ENCODE measurements around the gene PRG3. TPM values are rescaled to one million over a fixed set of nuclear protein-coding genes. Genes with fewer than 3 reads are reported as not detected.

PRG3 gene
- total and polyA plus RNA-seq, 9 of the 15 experiments (the other 6 are each of a cell fraction or from before 2014, with no cell fraction given): 0.18 to 0.55 (median 0.38) TPM; not detected in 6

DNA sequence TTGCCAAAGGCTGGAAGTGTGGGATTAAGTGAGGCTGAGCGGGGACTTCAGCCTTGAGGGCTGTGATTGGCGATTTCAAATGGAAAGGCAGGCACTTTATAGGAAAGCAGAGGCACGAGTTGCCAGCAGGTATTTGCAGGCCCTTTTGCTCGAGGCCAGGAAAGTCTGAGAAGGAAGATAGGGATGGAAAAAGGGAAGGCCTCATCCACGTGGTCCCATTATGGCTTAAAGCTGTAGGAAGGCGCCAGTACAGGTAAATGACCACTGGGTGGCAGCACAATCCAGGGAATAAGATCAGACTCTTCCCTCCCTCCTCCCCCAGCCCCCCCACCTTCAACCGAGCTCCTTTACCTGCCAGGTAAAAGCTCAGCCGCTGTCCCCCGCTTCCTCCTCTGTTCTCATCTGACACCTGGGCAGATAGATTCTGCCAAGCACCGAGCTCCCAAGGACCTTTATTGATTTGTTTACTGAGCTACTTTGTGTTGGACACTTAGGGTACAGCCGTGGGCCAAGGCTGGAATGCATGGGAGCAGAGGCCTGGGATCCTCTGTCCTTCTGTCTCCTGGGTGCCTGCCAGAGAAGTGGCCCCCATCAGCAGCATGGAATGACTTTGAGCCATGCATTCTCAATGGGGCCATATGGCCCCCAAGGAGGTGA, 35.3 kb downstream of the PRG3 start (continued):
- TF ChIP-seq STAG1 (CRISPR knock-in tag; IDR thresholded peaks at IDR 0.05; ENCODE audit: borderline replicate concordance) (no peak), SPI1 (IDR thresholded peaks at IDR 0.05; ENCODE audit: borderline replicate concordance, low read depth, low read length) (peak; percentile 77), ZNF197 (CRISPR knock-in tag; IDR thresholded peaks at IDR 0.05; ENCODE audit: low read depth) (no peak), CEBPB (tag; IDR thresholded peaks at IDR 0.05) (no peak), ZNF77 (CRISPR knock-in tag; IDR thresholded peaks at IDR 0.05) (no peak), ZBTB17 (CRISPR knock-in tag; IDR thresholded peaks at IDR 0.05) (no peak), BMI1 (IDR thresholded peaks at IDR 0.05; ENCODE audit: low read length) (no peak), ZNF133 (CRISPR knock-in tag; IDR thresholded peaks at IDR 0.05) (no peak), DACH1 (IDR thresholded peaks at IDR 0.05; ENCODE audit: partially characterized antibody) (no peak), BRD4 (IDR thresholded peaks at IDR 0.05) (no peak), NELFE (IDR thresholded peaks at IDR 0.05; ENCODE audit: insufficient read depth, insufficient read length) (no peak), COPS2 (conservative IDR thresholded peaks at IDR 0.05) (no peak), TEAD4 (IDR thresholded peaks at IDR 0.05; ENCODE audit: low read length) (no peak), TEAD4 (CRISPR knock-in tag; IDR thresholded peaks at IDR 0.05; ENCODE audit: borderline replicate concordance) (no peak)
- TF ChIP-seq, protein P1, sequence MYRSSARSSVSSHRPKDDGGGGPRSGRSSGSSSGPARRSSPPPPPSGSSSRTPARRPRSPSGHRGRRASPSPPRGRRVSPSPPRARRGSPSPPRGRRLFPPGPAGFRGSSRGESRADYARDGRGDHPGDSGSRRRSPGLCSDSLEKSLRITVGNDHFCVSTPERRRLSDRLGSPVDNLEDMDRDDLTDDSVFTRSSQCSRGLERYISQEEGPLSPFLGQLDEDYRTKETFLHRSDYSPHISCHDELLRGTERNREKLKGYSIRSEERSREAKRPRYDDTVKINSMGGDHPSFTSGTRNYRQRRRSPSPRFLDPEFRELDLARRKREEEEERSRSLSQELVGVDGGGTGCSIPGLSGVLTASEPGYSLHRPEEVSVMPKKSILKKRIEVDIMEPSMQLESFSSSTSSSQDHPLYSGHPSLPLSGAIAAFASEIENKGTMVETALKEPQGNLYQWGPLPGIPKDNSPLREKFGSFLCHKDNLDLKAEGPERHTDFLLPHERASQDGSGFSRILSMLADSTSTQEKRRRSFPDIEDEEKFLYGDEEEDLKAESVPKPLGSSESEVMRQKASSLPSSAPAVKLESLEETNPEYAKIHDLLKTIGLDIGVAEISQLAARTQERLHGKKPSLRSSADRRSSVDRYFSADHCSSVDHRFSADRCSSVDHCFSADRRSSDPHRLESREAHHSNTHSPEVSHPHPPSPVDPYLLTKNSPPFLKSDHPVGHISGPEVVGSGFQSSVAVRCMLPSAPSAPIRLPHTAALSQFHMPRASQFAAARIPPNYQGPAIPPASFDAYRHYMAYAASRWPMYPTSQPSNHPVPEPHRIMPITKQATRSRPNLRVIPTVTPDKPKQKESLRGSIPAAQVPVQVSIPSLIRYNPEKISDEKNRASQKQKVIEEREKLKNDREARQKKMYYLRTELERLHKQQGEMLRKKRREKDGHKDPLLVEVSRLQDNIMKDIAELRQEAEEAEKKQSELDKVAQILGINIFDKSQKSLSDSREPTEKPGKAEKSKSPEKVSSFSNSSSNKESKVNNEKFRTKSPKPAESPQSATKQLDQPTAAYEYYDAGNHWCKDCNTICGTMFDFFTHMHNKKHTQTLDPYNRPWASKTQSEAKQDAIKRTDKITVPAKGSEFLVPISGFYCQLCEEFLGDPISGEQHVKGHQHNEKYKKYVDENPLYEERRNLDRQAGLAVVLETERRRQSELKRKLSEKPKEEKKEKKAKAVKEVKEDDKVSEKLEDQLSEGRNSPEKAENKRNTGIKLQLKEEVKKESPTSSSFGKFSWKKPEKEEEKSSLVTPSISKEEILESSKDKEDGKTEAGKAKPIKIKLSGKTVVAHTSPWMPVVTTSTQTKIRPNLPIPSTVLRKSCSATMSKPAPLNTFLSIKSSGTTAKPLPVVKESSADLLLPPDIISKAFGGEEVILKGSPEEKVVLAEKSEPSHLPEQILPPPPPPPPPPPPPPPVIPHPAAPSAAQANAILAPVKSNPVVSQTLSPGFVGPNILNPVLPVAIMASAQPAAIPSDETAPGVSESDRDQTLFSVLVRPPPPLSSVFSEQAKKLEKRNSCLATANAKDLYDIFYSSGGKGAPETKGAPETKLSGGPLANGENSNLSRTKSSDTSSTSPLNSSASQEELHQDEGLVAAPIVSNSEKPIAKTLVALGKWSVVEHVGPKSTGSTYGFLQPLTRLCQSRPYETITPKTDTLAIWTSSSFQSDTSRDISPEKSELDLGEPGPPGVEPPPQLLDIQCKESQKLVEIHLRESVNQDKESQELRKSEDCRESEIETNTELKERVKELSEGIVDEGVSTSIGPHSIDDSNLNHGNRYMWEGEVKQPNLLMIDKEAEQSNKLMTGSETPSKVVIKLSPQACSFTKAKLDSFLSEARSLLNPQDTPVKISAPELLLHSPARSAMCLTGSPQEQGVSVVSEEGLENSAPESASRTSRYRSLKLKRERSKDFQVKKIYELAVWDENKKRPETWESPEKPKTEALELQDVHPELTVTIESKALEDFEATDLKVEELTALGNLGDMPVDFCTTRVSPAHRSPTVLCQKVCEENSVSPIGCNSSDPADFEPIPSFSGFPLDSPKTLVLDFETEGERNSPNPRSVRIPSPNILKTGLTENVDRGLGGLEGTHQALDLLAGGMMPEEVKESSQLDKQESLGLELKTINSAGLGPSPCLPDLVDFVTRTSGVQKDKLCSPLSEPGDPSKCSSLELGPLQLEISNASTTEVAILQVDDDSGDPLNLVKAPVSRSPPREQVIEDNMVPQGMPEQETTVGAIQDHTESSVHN (IDR thresholded peaks at IDR 0.05; ENCODE audit: borderline replicate concordance in 1 of 2, low read depth in 1 of 2): no peak
- TF ChIP-seq, protein P2, sequence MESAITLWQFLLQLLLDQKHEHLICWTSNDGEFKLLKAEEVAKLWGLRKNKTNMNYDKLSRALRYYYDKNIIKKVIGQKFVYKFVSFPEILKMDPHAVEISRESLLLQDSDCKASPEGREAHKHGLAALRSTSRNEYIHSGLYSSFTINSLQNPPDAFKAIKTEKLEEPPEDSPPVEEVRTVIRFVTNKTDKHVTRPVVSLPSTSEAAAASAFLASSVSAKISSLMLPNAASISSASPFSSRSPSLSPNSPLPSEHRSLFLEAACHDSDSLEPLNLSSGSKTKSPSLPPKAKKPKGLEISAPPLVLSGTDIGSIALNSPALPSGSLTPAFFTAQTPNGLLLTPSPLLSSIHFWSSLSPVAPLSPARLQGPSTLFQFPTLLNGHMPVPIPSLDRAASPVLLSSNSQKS (CRISPR knock-in tag; IDR thresholded peaks at IDR 0.05): no peak
- TF ChIP-seq, protein P3, sequence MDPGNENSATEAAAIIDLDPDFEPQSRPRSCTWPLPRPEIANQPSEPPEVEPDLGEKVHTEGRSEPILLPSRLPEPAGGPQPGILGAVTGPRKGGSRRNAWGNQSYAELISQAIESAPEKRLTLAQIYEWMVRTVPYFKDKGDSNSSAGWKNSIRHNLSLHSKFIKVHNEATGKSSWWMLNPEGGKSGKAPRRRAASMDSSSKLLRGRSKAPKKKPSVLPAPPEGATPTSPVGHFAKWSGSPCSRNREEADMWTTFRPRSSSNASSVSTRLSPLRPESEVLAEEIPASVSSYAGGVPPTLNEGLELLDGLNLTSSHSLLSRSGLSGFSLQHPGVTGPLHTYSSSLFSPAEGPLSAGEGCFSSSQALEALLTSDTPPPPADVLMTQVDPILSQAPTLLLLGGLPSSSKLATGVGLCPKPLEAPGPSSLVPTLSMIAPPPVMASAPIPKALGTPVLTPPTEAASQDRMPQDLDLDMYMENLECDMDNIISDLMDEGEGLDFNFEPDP (CRISPR knock-in tag; IDR thresholded peaks at IDR 0.05): no peak
- TF ChIP-seq, protein P4, sequence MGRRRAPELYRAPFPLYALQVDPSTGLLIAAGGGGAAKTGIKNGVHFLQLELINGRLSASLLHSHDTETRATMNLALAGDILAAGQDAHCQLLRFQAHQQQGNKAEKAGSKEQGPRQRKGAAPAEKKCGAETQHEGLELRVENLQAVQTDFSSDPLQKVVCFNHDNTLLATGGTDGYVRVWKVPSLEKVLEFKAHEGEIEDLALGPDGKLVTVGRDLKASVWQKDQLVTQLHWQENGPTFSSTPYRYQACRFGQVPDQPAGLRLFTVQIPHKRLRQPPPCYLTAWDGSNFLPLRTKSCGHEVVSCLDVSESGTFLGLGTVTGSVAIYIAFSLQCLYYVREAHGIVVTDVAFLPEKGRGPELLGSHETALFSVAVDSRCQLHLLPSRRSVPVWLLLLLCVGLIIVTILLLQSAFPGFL (CRISPR knock-in tag; IDR thresholded peaks at IDR 0.05): no peak

Measured in K562 (cell line).